ENCODE data around the gene NUDT9. TPM values are rescaled to one million over a fixed set of nuclear protein-coding genes. Genes with fewer than 3 reads are reported as not detected.
"Not testable (repeated sequence)": the region's sequence is repeated elsewhere in the genome, so short reads cannot be mapped to it uniquely, and the experiment has no call there.

Gene NUDT9
- total RNA-seq, 2 donors from 2014 or later, result 30.4 to 37.9 TPM

DNA sequence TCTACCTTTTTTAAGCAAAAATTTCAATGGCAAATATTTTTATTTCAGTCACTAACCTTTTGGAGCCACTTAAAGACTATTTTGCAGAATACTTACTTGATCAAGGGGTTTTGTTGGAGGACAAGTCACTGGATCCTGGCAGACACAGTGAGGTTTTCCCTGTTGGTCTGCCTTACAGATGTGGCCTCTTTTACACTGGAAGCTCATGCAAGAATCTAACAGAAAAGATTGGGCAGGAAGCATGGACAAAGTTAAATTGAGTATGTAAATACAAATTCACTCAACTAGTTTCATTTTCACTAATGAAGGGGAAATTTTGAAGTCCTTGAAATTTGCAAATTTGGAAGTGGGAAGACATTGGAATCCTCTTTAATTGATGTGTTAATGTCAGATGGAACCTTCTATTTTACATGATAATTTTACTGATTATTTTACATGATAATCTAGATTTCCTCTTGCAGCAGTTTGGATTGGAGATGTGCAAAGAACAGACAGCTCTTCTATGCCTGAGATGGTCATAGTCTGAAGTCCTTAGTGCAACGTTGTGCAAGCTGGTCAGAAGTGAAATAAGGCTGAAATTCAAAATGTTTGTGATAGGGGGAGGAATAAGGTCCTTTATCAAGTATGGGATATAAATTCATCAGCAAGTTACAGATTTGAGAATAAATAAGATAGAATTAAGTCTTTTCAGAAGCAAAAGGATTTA, 68.4 kb downstream of the NUDT9 start:
- no peak overlapping the region for H3K4me3 ChIP-seq
- TF ChIP-seq POLR2AphosphoS5 (IDR thresholded peaks at IDR 0.05) (no peak), POLR2A (IDR thresholded peaks at IDR 0.05) (no peak)
- TF ChIP-seq, protein P1, sequence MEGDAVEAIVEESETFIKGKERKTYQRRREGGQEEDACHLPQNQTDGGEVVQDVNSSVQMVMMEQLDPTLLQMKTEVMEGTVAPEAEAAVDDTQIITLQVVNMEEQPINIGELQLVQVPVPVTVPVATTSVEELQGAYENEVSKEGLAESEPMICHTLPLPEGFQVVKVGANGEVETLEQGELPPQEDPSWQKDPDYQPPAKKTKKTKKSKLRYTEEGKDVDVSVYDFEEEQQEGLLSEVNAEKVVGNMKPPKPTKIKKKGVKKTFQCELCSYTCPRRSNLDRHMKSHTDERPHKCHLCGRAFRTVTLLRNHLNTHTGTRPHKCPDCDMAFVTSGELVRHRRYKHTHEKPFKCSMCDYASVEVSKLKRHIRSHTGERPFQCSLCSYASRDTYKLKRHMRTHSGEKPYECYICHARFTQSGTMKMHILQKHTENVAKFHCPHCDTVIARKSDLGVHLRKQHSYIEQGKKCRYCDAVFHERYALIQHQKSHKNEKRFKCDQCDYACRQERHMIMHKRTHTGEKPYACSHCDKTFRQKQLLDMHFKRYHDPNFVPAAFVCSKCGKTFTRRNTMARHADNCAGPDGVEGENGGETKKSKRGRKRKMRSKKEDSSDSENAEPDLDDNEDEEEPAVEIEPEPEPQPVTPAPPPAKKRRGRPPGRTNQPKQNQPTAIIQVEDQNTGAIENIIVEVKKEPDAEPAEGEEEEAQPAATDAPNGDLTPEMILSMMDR (IDR thresholded peaks at IDR 0.05), result no peak
- WGBS, result 73% methylated on average over 1 of the region's 1 CpG
- H3K27me3 ChIP-seq (replicated peaks; ENCODE audit: insufficient read depth), result no peaks in the 10 kb centered on the region
- no peaks in the 10 kb centered on the region for H3K4me1 ChIP-seq (replicated peaks)
- H3K36me3 ChIP-seq, result peaks cover 0 to 9% of the 10 kb centered on the region in 2 donors
- no peak overlapping the region for H3K27ac ChIP-seq
- DNase-seq (ENCODE audit: low spot score), result no peak
- no peaks in the 10 kb centered on the region for H3K9me3 ChIP-seq
- intact Hi-C loops (cut with DNase I), result no loop called here

DNA sequence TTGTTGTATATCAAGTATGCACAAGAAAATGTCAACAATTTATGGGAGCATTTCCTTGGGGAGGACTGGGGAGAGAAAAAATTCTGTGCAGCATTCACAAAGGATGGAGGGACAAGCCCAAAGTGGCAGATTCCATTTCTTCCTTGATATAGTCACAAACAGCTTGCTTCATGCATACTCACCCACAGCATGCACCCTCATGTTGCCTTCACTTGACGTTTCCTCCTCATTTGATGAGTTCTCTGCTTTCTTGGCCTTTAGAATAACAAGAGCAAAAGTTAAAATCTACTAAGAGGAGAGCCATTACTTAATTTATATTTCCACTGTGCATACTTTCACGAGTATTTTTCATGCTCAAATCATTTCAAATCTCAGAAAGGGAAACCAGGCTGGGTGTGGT, 69.1 kb downstream of the NUDT9 start:
- TF ChIP-seq, protein P1 (IDR thresholded peaks at IDR 0.05), result no peak
- TF ChIP-seq POLR2AphosphoS5 (IDR thresholded peaks at IDR 0.05) (no peak), POLR2A (IDR thresholded peaks at IDR 0.05) (no peak)
- no peak overlapping the region for H3K27ac ChIP-seq
- H3K4me1 ChIP-seq (replicated peaks), result no peaks in the 10 kb centered on the region
- H3K9me3 ChIP-seq, result no peaks in the 10 kb centered on the region
- no peaks in the 10 kb centered on the region for H3K27me3 ChIP-seq (replicated peaks; ENCODE audit: insufficient read depth)
- intact Hi-C loops (cut with DNase I), result no loop called here
- WGBS, result 93% methylated on average over 2 of the region's 2 CpGs
- DNase-seq (ENCODE audit: low spot score), result no peak
- H3K4me3 ChIP-seq, result no peak overlapping the region
- peaks cover 0 to 9% of the 10 kb centered on the region in 2 donors for H3K36me3 ChIP-seq

DNA sequence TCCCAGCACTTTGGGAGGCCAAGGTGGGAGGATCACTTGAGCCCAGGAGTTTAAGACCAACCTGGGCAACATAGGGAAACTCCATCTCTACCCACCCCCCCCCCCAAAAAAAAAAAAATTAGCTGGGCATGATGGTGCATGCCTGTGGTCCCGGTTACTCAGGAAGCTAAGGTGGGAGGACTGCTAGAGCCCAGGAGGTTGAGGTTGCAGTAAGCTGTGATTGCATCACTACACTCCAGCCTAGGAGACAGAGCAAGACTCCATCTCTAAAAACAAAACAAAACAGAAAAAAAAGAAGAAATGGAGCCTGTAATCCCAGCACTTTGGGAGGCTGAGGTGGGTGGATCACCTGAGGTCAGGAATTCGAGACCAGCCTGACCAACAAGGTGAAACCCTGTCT, 69.5 kb downstream of the NUDT9 start:
- DNase-seq (ENCODE audit: low spot score); H3K4me3 ChIP-seq; H3K9me3 ChIP-seq; H3K36me3 ChIP-seq; intact Hi-C loops (cut with DNase I); H3K27me3 ChIP-seq (replicated peaks; ENCODE audit: insufficient read depth); H3K4me1 ChIP-seq (replicated peaks): not testable (repeated sequence)
- 86% methylated on average over 2 of the region's 2 CpGs for WGBS
- H3K27ac ChIP-seq, result peak overlapping the region in 1 of 2 donors; percentile 73

DNA sequence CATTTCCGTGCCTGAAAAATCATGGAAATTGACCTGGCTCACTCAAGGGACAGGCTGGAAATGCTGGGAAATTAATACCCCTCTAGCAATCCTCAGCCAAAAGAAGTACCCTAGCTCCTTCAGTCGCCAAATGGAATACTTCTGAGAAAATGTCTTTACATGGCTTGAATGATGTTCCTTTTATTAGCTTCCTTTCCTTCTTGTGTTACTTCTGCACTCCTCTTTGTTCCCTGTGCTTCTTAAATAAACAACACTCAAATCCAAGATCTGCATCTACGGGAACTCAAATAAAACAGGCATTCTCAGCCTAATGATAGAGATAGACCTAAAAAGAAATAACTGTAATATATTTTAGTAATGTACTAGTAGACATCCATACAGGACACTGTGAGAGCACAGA, 70.7 kb downstream of the NUDT9 start:
- Histone ChIP-seq H3K9me3 (no peaks in the 10 kb centered on the region), H3K4me1 (replicated peaks) (no peaks in the 10 kb centered on the region), H3K36me3 (peaks cover 0 to 9% of the 10 kb centered on the region in 2 donors), H3K27me3 (replicated peaks; ENCODE audit: insufficient read depth) (no peaks in the 10 kb centered on the region), H3K27ac (peak overlapping the region; percentile 13 to 73), H3K4me3 (no peak overlapping the region)
- intact Hi-C loops (cut with DNase I), result no loop called here
- TF ChIP-seq POLR2A (IDR thresholded peaks at IDR 0.05) (no peak), POLR2AphosphoS5 (IDR thresholded peaks at IDR 0.05) (peak; percentile 68)
- DNase-seq (ENCODE audit: low spot score), result no peak
- WGBS, result 23% methylated on average over 3 of the region's 3 CpGs

DNA sequence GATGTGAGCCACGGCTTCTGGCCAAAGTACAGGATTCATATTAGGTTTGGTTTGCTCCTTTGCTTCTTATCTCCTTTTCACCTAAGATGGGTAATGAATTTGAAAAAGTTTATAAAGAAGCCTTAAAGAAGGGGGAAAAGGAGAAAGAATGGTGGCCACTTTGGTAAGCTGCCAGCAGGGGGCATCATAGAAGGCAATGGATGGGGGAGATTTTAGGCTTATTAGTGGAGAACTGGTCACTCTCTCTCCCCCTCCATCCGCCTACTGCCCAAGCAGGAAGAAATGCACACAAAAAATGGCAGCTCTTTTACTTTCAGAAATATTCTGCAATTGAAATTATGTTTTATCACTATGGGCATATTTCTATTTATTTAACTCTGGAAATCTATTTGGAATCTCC, 74.8 kb downstream of the NUDT9 start:
- intact Hi-C loops (cut with DNase I), result no loop called here
- TF ChIP-seq POLR2A (IDR thresholded peaks at IDR 0.05), result no peak
- TF ChIP-seq POLR2AphosphoS5 (IDR thresholded peaks at IDR 0.05), result no peak
- TF ChIP-seq, protein P1 (IDR thresholded peaks at IDR 0.05), result peak in 2 of 4 experiments; percentile 15 to 20
- Histone ChIP-seq H3K9me3 (no peaks in the 10 kb centered on the region), H3K27me3 (replicated peaks; ENCODE audit: insufficient read depth) (no peaks in the 10 kb centered on the region), H3K4me1 (replicated peaks) (peaks cover 9% of the 10 kb centered on the region), H3K27ac (peak overlapping the region; percentile 60 to 62), H3K36me3 (no peaks in the 10 kb centered on the region), H3K4me3 (no peak overlapping the region)
- no peak for DNase-seq (ENCODE audit: low spot score)
- WGBS, result 92% methylated on average over 2 of the region's 2 CpGs

DNA sequence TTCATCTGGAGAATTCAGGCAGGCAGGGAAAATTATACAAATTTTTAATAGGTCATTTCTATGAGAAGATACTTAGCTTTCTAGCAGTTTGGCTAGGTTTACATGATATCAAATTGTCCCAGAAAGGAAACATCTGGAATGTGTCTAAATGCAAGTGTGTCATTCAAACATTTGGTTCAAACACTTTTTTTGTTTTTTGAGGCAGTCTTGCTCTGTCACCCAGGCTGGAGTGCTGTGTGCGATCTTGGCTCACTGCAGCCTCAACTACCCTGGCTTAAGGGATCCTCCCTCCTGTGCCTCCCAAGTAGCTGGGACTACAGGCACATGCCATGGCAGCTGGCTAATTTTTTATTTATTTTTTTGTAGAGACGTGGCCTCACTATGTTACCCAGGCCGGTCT, 75.2 kb downstream of the NUDT9 start:
- TF ChIP-seq POLR2A (IDR thresholded peaks at IDR 0.05) (no peak), POLR2AphosphoS5 (IDR thresholded peaks at IDR 0.05) (no peak)
- TF ChIP-seq, protein P1 (IDR thresholded peaks at IDR 0.05), result no peak
- peak overlapping the region; percentile 60 to 62 for H3K27ac ChIP-seq
- 75% methylated on average over 3 of the region's 3 CpGs for WGBS
- no peak for DNase-seq (ENCODE audit: low spot score)
- H3K36me3 ChIP-seq, result no peaks in the 10 kb centered on the region
- intact Hi-C loops (cut with DNase I), result no loop called here
- no peaks in the 10 kb centered on the region for H3K27me3 ChIP-seq (replicated peaks; ENCODE audit: insufficient read depth)
- H3K9me3 ChIP-seq, result no peaks in the 10 kb centered on the region
- H3K4me1 ChIP-seq (replicated peaks), result peaks cover 9% of the 10 kb centered on the region
- no peak overlapping the region for H3K4me3 ChIP-seq

Measured in prostate gland (tissue), 2 donors.